NCI-H2171 (cell line): ENCODE measurements around the gene KLF6.

Experiments
- DNase-seq: peaks from one replicate; lab custom pipeline; 2025; lab: John Stamatoyannopoulos, UW

The KLF6 gene

DNA sequence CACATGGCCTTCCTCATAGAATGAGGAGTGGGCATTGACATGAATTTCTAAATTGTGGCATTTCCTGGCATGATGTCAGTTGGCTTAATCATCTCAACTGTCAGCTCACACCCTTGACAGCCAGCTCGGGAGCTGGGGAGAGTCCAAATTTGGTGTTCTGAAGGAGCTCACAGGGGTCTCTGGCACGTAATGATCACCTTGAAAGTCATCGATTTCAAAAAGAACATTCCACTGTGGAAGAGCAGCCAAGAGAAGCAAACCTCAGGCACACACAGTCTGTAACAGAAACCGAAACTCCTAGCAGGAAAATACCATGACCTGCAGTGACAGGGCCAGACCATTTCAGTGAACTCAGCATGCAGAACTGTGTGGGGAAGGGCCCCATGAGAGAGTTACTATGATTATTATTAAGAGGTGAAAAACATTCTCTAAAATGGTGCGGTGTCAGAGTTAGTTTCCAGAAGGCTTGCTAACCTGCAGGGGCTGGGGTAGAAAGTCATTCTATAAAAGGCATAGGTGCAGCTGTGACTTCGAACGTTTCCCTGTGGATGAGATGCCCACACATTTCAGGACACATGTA is 26.4 kb upstream of the KLF6 start:
- DNase-seq = no peak

GRCh38 chr10:3808689-3809199 is 23.7 kb upstream of the KLF6 start:
- no peak for DNase-seq

DNA sequence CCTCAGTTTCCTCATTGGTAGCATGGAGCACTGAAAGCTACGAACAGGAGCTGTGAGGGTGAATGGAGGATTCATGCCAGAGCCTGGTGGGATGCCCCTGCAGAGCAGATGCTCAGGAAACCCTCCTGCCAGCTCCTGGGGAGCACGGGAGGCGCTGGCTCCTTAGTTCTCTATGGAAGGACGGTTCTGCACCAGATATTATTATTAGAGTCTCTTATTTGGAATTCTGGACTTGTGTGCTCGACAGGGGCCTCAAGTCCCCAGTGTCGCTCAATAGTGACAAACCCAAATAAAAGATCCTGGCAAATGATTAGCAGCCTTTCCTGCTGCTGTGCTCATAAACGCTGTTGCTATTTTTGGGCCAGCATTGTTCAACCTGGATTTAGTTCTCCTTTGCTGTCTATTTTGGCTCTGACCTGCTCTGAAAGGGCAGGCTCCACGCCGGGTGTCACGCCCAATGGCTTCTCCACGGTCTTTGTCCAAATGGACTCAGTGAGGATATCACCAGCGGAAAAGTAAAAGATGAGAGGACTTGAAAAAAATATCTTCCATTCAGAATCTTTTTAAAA is 23.0 kb upstream of the KLF6 start:
- DNase-seq = no peak

DNA sequence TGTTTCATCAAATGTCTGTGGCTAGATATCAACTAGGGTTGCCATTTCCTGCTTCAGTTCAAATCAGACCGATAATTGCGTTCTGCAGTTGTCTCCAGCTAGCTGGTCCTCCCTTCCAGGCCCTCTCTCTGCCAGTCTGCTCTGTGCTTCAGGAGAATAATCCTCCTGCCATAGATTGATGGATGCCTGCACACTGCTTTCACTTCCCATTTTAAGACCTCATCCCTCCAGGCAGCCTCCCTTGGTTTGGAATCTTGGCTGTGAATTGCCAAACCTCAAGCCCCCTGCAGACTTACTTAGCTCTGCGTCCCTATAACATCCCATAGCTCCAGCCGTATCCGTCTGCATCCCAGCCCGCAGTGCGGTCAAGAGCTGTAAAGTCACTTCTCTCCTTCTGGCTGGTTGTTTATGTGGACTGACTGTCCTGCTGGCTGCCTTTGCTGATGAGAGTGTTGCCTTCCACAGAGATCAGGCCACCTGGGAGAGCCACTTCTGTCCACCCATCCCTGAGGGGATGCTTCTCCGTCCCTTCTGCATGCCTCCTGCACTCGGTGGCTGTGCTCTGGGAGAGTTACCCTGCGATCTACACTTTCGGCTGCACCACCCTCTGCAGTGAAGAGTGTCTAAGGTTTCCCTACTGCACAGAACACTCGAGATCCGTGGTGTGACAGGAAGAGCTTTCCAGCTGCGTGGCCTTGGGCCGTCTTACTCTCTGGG is 22.4 kb upstream of the KLF6 start:
- no peak for DNase-seq

GRCh38 chr10:3806603-3807002 is 21.6 kb upstream of the KLF6 start:
- no peak for DNase-seq

DNA sequence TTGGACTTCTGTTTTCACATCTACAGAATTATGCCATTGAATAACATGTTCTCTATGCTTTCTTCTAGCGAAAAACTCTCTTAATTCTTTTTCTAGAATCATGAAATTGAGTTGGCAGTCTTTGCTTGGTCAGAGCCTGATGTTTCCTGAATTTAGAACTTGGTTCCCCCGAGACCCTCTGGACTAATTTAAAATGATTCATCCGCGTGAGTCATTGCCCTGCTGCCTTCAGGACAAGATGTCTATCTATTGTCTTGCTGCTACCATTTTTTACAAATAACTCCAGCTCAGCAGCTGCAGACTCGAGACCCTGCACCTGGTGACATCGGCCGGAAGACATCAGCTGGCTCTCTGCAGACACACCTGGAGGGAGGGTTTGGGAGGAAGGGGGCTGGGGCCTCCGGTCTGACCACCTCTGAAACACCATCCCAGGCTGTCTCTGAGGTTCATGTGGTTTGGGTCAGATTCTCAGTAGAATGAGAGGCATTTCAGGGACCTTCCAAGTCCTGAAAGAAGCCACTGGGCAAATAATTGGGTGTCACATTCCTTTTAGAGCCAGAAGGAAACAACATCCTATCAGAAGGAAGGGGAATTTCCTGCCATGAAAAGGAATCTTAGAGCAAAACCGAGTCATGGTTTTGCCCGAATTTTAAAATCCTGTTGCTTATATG is 20.9 kb upstream of the KLF6 start:
- DNase-seq = no peak

DNA sequence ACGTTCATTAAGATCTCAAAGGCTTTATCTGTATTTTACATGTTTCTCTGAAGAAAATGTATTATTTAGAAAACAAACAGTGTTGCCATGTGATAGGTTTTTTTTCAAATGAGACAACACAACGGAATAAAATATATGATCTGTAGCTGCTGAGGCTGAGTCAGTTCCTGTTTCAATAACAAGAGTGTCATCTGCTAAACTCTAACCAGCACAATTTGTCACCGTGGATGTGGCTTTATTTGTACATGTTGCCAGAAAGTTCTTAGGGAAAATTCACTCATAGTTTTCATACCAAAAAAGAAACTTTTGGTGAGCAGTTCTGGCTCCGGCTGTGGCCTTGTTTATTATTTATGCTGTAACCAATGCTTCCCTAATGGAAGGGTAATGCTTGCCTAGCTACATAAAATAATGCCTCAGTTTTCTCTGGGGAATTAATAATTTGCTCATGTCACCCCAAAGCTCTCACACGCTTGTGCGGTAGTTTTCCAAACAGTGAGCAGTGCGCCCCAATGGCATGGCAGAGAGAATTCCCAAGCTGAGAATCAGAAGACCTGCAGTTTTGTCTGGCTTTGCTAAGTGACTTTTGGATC is 20.3 kb upstream of the KLF6 start:
- DNase-seq = no peak

- DNase-seq = no peak
Observed at GRCh38 chr10:3803927-3804741, 19.1 kb upstream of the KLF6 start.

- no peak for DNase-seq
Observed at GRCh38 chr10:3803295-3803926, 18.4 kb upstream of the KLF6 start.

GRCh38 chr10:3802526-3803265 is 17.7 kb upstream of the KLF6 start:
- DNase-seq = no peak

- DNase-seq = no peak
Observed at GRCh38 chr10:3801558-3802192, 16.7 kb upstream of the KLF6 start.

DNA sequence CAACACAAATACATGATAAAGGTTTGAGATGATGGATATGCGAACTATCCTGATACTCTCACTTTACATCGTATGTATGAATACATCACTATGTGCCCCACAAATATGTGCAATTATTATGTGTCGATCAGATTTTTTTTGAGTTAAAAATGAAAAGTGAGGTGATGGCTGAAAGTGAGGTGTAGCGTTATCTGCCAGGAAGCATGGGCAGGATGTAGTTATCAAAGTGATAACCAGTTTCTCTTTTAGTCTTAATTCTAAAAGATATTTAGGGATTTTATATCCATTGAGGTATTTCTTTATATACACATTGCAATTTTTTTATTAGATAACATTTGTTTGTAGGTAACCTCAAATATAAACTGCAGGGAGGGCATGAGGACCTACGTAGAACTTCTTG is 15.6 kb upstream of the KLF6 start:
- DNase-seq = no peak

- DNase-seq = no peak
Observed at GRCh38 chr10:3797750-3798149, 12.7 kb upstream of the KLF6 start.

DNA sequence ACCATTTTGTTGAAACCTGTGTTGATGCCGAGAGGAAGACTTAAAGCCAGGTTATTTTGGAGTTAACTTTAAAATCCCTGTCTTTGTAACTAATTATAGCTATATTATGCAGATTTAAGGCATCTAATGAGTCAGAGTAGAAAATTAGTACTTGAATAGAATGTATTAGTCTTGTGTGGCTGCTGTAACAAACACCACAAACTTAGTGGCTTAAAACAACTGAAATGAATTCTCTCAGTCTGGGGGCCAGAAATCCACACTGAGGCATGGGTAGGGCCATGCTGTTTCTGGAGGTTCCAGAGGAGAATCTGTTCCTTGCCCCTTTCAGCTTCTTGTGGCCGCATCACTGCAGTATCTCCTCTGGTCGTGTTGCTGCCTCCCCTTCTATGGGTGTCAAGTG is 8.5 kb upstream of the KLF6 start:
- DNase-seq = no peak

GRCh38 chr10:3792710-3793219 is 7.8 kb upstream of the KLF6 start:
- no peak for DNase-seq

DNA sequence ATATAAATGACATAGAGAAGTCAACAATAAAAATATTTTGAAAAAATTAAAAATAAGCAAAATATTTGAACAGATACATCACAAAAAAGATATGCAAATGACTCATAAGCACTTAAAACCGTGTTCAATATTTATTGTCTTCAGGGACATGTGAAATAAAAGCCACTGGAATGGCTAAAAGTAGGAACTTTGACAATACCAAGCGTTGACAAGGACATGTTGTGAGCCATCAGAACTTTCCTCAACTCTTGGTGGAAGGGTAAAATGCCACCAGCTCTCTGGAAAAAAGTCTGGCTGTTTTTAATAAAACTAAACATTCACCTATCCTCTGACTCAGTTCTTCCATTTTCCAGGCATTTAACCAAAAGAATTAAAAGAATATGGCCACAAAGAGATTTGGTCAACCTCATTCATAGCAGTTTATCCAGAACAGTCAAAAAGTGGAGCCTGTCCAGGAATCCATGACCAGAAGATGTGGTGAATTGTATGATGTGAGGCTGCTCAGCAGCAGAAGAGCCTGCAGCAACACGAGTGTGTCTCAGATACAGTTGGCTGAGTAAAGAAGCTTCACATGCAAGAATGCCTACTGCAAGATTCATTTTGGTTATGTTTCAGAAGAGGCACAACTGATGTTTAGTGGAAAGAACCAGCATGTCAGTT is 7.1 kb upstream of the KLF6 start:
- DNase-seq = no peak

GRCh38 chr10:3790858-3791257 is 5.8 kb upstream of the KLF6 start:
- no peak for DNase-seq

DNA sequence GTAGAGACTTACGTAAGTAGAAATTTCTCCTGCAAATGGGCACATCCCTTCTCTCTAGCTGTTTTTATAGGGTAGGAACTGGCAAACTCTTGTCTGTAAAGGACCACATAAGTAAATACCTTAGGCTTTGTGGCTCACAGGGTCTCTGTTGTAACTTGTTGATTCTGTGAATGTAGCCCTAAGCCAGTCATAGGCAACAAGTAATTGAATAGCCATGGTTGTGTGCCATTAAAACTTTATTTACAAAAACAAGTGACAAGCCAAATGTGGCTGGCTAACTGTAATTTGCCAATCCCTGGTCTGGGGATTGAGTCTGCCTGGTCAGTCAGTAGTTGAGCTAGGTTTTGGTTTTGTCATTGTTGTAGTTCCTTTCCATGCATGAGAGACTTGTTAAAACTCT is 5.3 kb upstream of the KLF6 start:
- no peak for DNase-seq

DNA sequence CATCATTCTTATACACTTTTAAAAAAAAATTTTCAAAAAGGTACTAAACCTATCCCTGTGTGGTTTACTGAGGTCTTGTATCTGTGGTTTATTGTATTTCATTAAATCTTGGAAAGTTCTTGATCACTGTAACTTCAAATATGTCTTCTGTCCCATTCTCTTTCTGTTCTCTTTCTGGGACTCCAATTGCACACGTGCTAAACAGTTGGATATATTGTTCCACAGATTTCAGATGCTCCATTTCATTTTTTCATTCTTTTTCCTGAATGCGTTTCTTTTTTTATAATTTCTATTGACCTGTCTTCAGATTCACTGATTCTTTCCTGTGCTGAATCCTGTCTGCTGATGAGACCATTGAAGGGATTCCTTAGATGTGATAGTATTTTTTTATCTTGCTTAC is 4.6 kb upstream of the KLF6 start:
- DNase-seq = no peak
